ENCODE results near the gene KAT14.
"Not testable (repeated sequence)": the region's sequence is repeated elsewhere in the genome, so short reads cannot be mapped to it uniquely, and the experiment has no call there.

Gene KAT14

DNA sequence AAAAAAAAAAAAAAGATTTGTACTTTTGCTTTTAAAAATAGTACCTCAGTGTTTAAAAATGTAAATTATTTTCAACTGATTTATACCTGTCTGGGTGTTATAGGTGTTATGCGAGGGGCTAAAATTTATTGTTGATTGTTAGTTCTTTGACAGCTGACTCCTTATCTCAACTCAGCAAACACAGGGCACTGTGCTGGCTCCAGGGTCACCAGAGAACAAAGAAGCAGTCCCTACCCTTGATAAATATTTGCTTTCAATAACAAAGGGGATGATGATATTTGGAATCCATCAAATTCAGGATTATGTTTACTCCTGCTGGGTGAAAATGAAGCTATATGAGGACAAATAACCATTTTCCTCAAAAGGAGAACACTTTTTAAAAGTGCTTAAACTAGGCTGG, 34.2 kb upstream of the KAT14 start:
- Histone ChIP-seq H3K9me3 (ENCODE audit: insufficient read depth, low read length) (no peaks in the 10 kb centered on the region), H3F3A (ENCODE audit: insufficient read depth) (no peaks in the 10 kb centered on the region), H3K4me2 (ENCODE audit: low read depth, low read length, poor library complexity, severe bottlenecking) (no peak overlapping the region), H3K9ac (ENCODE audit: low read length) (no peak overlapping the region), H3K36me3 (ENCODE audit: low read length) (no peaks in the 10 kb centered on the region), H3K27me3 (ENCODE audit: low read length) (no peaks in the 10 kb centered on the region), H2AFZ (ENCODE audit: low read depth, low read length, severe bottlenecking) (no peak overlapping the region), H3K9me2 (replicated peaks; ENCODE audit: insufficient read depth, low read length) (no peaks in the 10 kb centered on the region), H3K79me2 (ENCODE audit: insufficient read depth, low read length) (no peaks in the 10 kb centered on the region), H4K20me1 (ENCODE audit: low read depth, low read length) (no peaks in the 10 kb centered on the region), H3K4me3 (ENCODE audit: insufficient read depth, low read length, poor library complexity, severe bottlenecking) (no peak overlapping the region), H3K27ac (ENCODE audit: low read depth, low read length) (no peak overlapping the region)
- no peak for TF ChIP-seq EZH2phosphoT487 (conservative IDR thresholded peaks at IDR 0.05; ENCODE audit: low read length)
- TF ChIP-seq, protein P1, sequence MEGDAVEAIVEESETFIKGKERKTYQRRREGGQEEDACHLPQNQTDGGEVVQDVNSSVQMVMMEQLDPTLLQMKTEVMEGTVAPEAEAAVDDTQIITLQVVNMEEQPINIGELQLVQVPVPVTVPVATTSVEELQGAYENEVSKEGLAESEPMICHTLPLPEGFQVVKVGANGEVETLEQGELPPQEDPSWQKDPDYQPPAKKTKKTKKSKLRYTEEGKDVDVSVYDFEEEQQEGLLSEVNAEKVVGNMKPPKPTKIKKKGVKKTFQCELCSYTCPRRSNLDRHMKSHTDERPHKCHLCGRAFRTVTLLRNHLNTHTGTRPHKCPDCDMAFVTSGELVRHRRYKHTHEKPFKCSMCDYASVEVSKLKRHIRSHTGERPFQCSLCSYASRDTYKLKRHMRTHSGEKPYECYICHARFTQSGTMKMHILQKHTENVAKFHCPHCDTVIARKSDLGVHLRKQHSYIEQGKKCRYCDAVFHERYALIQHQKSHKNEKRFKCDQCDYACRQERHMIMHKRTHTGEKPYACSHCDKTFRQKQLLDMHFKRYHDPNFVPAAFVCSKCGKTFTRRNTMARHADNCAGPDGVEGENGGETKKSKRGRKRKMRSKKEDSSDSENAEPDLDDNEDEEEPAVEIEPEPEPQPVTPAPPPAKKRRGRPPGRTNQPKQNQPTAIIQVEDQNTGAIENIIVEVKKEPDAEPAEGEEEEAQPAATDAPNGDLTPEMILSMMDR (IDR thresholded peaks at IDR 0.05; ENCODE audit: insufficient read depth, low read length, poor library complexity, severe bottlenecking), result no peak

DNA sequence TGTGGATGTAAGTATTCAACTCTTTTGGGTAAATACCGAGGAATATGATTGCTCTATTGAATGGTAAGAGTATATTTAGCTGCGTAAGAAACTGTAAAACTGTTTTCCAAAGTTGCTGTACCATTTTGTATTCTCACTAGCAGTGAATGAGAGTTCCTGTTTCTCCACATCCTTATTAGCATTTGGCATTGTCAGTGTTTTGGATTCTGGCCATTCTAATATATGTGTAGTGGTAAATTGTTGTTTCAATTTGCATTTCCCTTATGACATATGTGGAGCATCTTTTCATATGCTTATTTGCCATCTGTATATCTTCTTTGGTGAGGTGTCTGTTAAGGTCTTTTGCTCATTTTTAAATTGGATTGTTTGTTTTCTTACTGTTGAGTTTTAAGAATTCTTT, 29.3 kb upstream of the KAT14 start:
- H3K4me3 ChIP-seq (ENCODE audit: insufficient read depth, low read length, poor library complexity, severe bottlenecking), result no peak overlapping the region
- no peaks in the 10 kb centered on the region for H3F3A ChIP-seq (ENCODE audit: insufficient read depth)
- H3K27ac ChIP-seq (ENCODE audit: low read depth, low read length), result no peak overlapping the region
- no peak overlapping the region for H3K4me2 ChIP-seq (ENCODE audit: low read depth, low read length, poor library complexity, severe bottlenecking)
- H2AFZ ChIP-seq (ENCODE audit: low read depth, low read length, severe bottlenecking), result no peak overlapping the region
- H3K9me3 ChIP-seq (ENCODE audit: insufficient read depth, low read length), result no peaks in the 10 kb centered on the region
- H3K79me2 ChIP-seq (ENCODE audit: insufficient read depth, low read length), result no peaks in the 10 kb centered on the region
- H4K20me1 ChIP-seq (ENCODE audit: low read depth, low read length), result no peaks in the 10 kb centered on the region
- H3K9ac ChIP-seq (ENCODE audit: low read length), result no peak overlapping the region
- H3K9me2 ChIP-seq (replicated peaks; ENCODE audit: insufficient read depth, low read length), result no peaks in the 10 kb centered on the region
- H3K27me3 ChIP-seq (ENCODE audit: low read length), result no peaks in the 10 kb centered on the region
- no peaks in the 10 kb centered on the region for H3K36me3 ChIP-seq (ENCODE audit: low read length)
- TF ChIP-seq, protein P1 (IDR thresholded peaks at IDR 0.05; ENCODE audit: insufficient read depth, low read length, poor library complexity, severe bottlenecking), result no peak

- H3K4me3 ChIP-seq (ENCODE audit: insufficient read depth, low read length, poor library complexity, severe bottlenecking); H3K27ac ChIP-seq (ENCODE audit: low read depth, low read length); H2AFZ ChIP-seq (ENCODE audit: low read depth, low read length, severe bottlenecking); H3K9me3 ChIP-seq (ENCODE audit: insufficient read depth, low read length); H3K4me2 ChIP-seq (ENCODE audit: low read depth, low read length, poor library complexity, severe bottlenecking); H4K20me1 ChIP-seq (ENCODE audit: low read depth, low read length); H3K79me2 ChIP-seq (ENCODE audit: insufficient read depth, low read length); H3F3A ChIP-seq (ENCODE audit: insufficient read depth); H3K27me3 ChIP-seq (ENCODE audit: low read length); H3K36me3 ChIP-seq (ENCODE audit: low read length); H3K9me2 ChIP-seq (replicated peaks; ENCODE audit: insufficient read depth, low read length); H3K9ac ChIP-seq (ENCODE audit: low read length): not testable (repeated sequence)
These were observed 9.1 kb upstream of the KAT14 start for GRCh38 chr20:18128574-18128973.

DNA sequence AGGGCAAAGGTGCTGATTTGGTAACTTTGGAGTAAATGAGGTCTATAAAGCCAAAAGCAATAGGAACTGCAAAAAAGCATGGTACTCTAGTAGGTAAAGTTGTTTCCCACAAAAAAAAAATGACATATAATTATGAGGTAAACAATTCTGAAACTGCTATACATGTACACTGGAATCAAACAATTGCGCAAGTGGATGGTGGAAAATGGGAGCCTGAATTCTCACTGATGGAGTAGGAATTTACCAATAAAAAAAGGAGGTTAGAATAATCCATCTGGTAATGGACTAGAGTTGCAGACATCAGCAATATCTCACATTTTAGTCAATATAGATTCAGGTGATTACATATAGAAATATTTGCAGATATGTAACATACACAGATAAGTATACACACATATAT, 5.0 kb upstream of the KAT14 start:
- no peak overlapping the region for H3K4me3 ChIP-seq (ENCODE audit: insufficient read depth, low read length, poor library complexity, severe bottlenecking)
- H3K4me2 ChIP-seq (ENCODE audit: low read depth, low read length, poor library complexity, severe bottlenecking), result no peak overlapping the region
- no peaks in the 10 kb centered on the region for H3F3A ChIP-seq (ENCODE audit: insufficient read depth)
- H3K27ac ChIP-seq (ENCODE audit: low read depth, low read length), result no peak overlapping the region
- no peaks in the 10 kb centered on the region for H4K20me1 ChIP-seq (ENCODE audit: low read depth, low read length)
- H2AFZ ChIP-seq (ENCODE audit: low read depth, low read length, severe bottlenecking), result no peak overlapping the region
- no peak overlapping the region for H3K9ac ChIP-seq (ENCODE audit: low read length)
- H3K9me3 ChIP-seq (ENCODE audit: insufficient read depth, low read length), result no peaks in the 10 kb centered on the region
- H3K36me3 ChIP-seq (ENCODE audit: low read length), result no peaks in the 10 kb centered on the region
- no peaks in the 10 kb centered on the region for H3K9me2 ChIP-seq (replicated peaks; ENCODE audit: insufficient read depth, low read length)
- no peaks in the 10 kb centered on the region for H3K27me3 ChIP-seq (ENCODE audit: low read length)
- no peaks in the 10 kb centered on the region for H3K79me2 ChIP-seq (ENCODE audit: insufficient read depth, low read length)
- no peak for TF ChIP-seq EZH2phosphoT487 (conservative IDR thresholded peaks at IDR 0.05; ENCODE audit: low read length)
- TF ChIP-seq, protein P1 (IDR thresholded peaks at IDR 0.05; ENCODE audit: insufficient read depth, low read length, poor library complexity, severe bottlenecking), result no peak
